ENCODE results near the gene NCOA1.

DNA sequence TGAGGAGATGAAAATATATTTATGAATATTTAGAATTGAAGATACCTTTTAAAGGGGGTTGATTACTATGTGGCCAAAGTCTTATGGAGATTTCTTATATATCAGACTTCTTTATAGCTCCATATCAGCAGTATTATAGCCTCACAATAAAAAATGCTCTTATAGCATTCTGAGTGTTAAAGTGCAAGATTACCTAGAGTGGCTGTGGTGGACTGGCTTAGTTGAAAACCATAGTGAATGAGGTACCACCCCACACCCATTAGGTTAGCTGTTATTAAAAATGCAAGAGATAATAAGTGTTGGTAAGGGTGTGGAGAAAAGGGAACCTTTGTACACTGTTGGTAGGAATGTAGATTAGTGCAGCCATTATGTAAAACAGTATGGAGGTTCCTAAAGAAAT, 39.7 kb downstream of the NCOA1 start:
- TF ChIP-seq NR2F2 (IDR thresholded peaks at IDR 0.05) (no peak), JUND (IDR thresholded peaks at IDR 0.05) (no peak), YY1 (IDR thresholded peaks at IDR 0.05) (no peak), TAF1 (conservative IDR thresholded peaks at IDR 0.05) (no peak), SP1 (IDR thresholded peaks at IDR 0.05) (no peak), FOXA1 (IDR thresholded peaks at IDR 0.05) (no peak)
- TF ChIP-seq, protein P1, sequence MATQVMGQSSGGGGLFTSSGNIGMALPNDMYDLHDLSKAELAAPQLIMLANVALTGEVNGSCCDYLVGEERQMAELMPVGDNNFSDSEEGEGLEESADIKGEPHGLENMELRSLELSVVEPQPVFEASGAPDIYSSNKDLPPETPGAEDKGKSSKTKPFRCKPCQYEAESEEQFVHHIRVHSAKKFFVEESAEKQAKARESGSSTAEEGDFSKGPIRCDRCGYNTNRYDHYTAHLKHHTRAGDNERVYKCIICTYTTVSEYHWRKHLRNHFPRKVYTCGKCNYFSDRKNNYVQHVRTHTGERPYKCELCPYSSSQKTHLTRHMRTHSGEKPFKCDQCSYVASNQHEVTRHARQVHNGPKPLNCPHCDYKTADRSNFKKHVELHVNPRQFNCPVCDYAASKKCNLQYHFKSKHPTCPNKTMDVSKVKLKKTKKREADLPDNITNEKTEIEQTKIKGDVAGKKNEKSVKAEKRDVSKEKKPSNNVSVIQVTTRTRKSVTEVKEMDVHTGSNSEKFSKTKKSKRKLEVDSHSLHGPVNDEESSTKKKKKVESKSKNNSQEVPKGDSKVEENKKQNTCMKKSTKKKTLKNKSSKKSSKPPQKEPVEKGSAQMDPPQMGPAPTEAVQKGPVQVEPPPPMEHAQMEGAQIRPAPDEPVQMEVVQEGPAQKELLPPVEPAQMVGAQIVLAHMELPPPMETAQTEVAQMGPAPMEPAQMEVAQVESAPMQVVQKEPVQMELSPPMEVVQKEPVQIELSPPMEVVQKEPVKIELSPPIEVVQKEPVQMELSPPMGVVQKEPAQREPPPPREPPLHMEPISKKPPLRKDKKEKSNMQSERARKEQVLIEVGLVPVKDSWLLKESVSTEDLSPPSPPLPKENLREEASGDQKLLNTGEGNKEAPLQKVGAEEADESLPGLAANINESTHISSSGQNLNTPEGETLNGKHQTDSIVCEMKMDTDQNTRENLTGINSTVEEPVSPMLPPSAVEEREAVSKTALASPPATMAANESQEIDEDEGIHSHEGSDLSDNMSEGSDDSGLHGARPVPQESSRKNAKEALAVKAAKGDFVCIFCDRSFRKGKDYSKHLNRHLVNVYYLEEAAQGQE (IDR thresholded peaks at IDR 0.05): no peak
- TF ChIP-seq, protein P2, sequence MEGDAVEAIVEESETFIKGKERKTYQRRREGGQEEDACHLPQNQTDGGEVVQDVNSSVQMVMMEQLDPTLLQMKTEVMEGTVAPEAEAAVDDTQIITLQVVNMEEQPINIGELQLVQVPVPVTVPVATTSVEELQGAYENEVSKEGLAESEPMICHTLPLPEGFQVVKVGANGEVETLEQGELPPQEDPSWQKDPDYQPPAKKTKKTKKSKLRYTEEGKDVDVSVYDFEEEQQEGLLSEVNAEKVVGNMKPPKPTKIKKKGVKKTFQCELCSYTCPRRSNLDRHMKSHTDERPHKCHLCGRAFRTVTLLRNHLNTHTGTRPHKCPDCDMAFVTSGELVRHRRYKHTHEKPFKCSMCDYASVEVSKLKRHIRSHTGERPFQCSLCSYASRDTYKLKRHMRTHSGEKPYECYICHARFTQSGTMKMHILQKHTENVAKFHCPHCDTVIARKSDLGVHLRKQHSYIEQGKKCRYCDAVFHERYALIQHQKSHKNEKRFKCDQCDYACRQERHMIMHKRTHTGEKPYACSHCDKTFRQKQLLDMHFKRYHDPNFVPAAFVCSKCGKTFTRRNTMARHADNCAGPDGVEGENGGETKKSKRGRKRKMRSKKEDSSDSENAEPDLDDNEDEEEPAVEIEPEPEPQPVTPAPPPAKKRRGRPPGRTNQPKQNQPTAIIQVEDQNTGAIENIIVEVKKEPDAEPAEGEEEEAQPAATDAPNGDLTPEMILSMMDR (IDR thresholded peaks at IDR 0.05; ENCODE audit: low read depth, low read length, missing input control): no peak

Data from liver (tissue), 3 donors.